Gastroesophageal sphincter (tissue), 4 donors: ENCODE results near the gene SNRPE. TPM values are rescaled to one million over a fixed set of nuclear protein-coding genes. Genes with fewer than 3 reads are reported as not detected.
"Not testable (repeated sequence)": the region's sequence is repeated elsewhere in the genome, so short reads cannot be mapped to it uniquely, and the experiment has no call there.

Experiments
- ATAC-seq: fragments of 150-250 bp; one replicate; pipeline ENCODE4 v1.9.1; 2016; ENCODE audit warnings: mild to moderate bottlenecking, moderate library complexity
- H3K27ac ChIP-seq, 4 donors: fragments of 200-600 bp; sonication (generic) in 3 of 4; 1 replicate in 3 of 4; 2 replicates in 1 of 4; pipeline ENCODE4 v1.5.1; 2016 to 2019
- H3K27me3 ChIP-seq: fragments of 200-600 bp; sonication (generic); one replicate; pipeline ENCODE4 v1.5.1; 2019
- H3K36me3 ChIP-seq, 2 donors: fragments of 200-600 bp; sonication (generic); one replicate each; pipeline ENCODE4 v1.5.1; 2019; ENCODE audit warnings: control low read depth in 1 of 2
- H3K4me1 ChIP-seq, 3 donors: fragments of 200-600 bp; sonication (generic); 1 replicate in 2 of 3; 2 replicates in 1 of 3; pipeline ENCODE4 v1.5.1; 2016 to 2019; ENCODE audit warnings: control low read depth in 2 of 3
- H3K4me3 ChIP-seq, 2 donors: fragments of 200-600 bp; sonication (generic); one replicate each; pipeline ENCODE4 v1.5.1; 2019; ENCODE audit warnings: mild to moderate bottlenecking in 1 of 2, moderate library complexity in 1 of 2
- H3K9me3 ChIP-seq, 3 donors: fragments of 200-600 bp; sonication (generic); one replicate each; pipeline ENCODE4 v1.5.1; 2017 to 2019; ENCODE audit warnings: control low read depth in 2 of 3
- EP300 ChIP-seq: sonication (generic); formaldehyde crosslinking; IDR thresholded peaks from one replicate; pipeline ENCODE4 v1.6.1; 2017; ENCODE audit warnings: antibody characterized with exemption, mild to moderate bottlenecking
- POLR2A ChIP-seq, 2 donors: fragments of 450-650 bp; IDR thresholded peaks; one replicate each; pipeline ENCODE4 v1.6.1; 2017; ENCODE audit warnings: antibody characterized with exemption in 2 of 2, mild to moderate bottlenecking in 2 of 2, moderate library complexity in 1 of 2
- POLR2AphosphoS5 ChIP-seq: sonication (generic); formaldehyde crosslinking; IDR thresholded peaks from one replicate; pipeline ENCODE4 v1.6.1; 2017; ENCODE audit warnings: antibody characterized with exemption
- WGBS, 2 donors: methylation state at CpG; one replicate each; pipeline ENCODE4 v1.1.5; 2018; ENCODE audit warnings: low coverage in 1 of 2; 5-methylcytosine and 5-hydroxymethylcytosine counted together
- total RNA-seq, 4 donors: library from RNA; depleted of rRNA; stranded (reverse); fragments of >200 nt; gene quantifications; one replicate each; pipeline ENCODE4 v1.1.0, GENCODE V29; 2016
- TF ChIP-seq, protein P1 (sequence below), 4 experiments: fragments of 200-600 bp in 2 of 4; fragments of 450-650 bp in 2 of 4; sonication (generic) in 1 of 4; IDR thresholded peaks; one replicate each; pipeline ENCODE4 v1.5.1; 2017 to 2019; ENCODE audit warnings: antibody characterized with exemption in 4 of 4, mild to moderate bottlenecking in 2 of 4, moderate library complexity in 2 of 4

The SNRPE gene
- total RNA-seq, 4 donors from 2014 or later, result 18.9 to 46.7 (median 28.5) TPM

DNA sequence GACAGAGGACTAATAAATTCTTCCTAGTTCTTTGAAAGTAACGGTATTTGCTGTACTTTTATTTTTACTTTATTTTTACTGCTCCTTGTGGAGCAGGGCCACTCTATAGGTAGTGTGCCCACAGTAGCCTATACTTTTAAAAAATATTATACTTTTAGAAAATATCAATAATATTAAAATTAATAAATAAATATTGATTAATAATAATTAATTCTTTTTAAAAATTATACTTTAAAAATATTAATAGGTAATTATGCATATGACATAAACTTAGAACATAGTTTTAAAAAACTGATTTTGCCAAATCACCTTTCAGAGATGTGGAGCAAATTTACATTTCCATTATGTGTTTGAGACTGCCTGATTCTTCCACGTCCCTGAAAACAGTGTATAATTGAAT is 35.2 kb upstream of the SNRPE start:
- no peaks in the 10 kb centered on the region for H3K9me3 ChIP-seq
- H3K27me3 ChIP-seq, result no peaks in the 10 kb centered on the region
- H3K4me1 ChIP-seq, result peaks cover 0 to 12% (median 0%) of the 10 kb centered on the region in 3 donors
- no peak overlapping the region for H3K27ac ChIP-seq
- peaks cover 4 to 71% of the 10 kb centered on the region in 2 donors for H3K36me3 ChIP-seq
- ATAC-seq, result no peak
- no peak for TF ChIP-seq POLR2A (IDR thresholded peaks at IDR 0.05)
- TF ChIP-seq POLR2AphosphoS5, result no peak
- no peak for TF ChIP-seq EP300
- TF ChIP-seq, protein P1, sequence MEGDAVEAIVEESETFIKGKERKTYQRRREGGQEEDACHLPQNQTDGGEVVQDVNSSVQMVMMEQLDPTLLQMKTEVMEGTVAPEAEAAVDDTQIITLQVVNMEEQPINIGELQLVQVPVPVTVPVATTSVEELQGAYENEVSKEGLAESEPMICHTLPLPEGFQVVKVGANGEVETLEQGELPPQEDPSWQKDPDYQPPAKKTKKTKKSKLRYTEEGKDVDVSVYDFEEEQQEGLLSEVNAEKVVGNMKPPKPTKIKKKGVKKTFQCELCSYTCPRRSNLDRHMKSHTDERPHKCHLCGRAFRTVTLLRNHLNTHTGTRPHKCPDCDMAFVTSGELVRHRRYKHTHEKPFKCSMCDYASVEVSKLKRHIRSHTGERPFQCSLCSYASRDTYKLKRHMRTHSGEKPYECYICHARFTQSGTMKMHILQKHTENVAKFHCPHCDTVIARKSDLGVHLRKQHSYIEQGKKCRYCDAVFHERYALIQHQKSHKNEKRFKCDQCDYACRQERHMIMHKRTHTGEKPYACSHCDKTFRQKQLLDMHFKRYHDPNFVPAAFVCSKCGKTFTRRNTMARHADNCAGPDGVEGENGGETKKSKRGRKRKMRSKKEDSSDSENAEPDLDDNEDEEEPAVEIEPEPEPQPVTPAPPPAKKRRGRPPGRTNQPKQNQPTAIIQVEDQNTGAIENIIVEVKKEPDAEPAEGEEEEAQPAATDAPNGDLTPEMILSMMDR (IDR thresholded peaks at IDR 0.05), result no peak
- 86 to 93% methylated on average over 2 of the region's 2 CpGs for WGBS, 2 donors
- H3K4me3 ChIP-seq, result no peak overlapping the region

- ATAC-seq, result no peak
- no peaks in the 10 kb centered on the region for H3K9me3 ChIP-seq
- 70 to 78% methylated on average over 5 of the region's 5 CpGs for WGBS, 2 donors
- H3K27ac ChIP-seq, result no peak overlapping the region
- H3K4me3 ChIP-seq, result no peak overlapping the region
- TF ChIP-seq POLR2A (IDR thresholded peaks at IDR 0.05), result no peak
- TF ChIP-seq, protein P1 (IDR thresholded peaks at IDR 0.05), result no peak
- TF ChIP-seq EP300, result no peak
- TF ChIP-seq POLR2AphosphoS5, result no peak
- H3K27me3 ChIP-seq, result no peaks in the 10 kb centered on the region
- H3K36me3 ChIP-seq, result peaks cover 13 to 71% of the 10 kb centered on the region in 2 donors
- H3K4me1 ChIP-seq, result peaks cover 0 to 5% (median 0%) of the 10 kb centered on the region in 3 donors
Observed at GRCh38 chr1:203828002-203828401, 33.4 kb upstream of the SNRPE start.

DNA sequence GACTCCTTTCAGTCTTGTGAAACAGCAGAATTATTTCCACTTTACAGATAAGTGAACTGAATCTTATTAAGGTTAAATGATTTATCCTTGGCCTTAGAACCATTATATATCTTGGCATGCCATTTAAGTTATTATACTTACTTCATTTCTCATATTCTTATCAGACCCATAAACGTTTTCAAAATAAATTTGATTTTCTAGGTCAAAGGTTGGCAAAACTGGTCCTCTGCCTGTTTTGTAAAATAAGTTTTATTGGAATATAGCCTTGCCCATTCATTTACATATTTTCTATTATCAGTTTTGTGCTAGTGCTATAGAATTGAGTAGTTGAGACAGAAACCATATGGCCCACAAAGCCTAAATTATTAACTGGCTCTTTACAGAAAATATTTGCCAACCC is 32.9 kb upstream of the SNRPE start:
- Histone ChIP-seq H3K4me3 (no peak overlapping the region), H3K9me3 (no peaks in the 10 kb centered on the region), H3K4me1 (peaks cover 0 to under 1% (median 0%) of the 10 kb centered on the region in 3 donors), H3K27me3 (no peaks in the 10 kb centered on the region), H3K27ac (peak overlapping the region in 1 of 4 donors; percentile 11), H3K36me3 (peaks cover 13 to 71% of the 10 kb centered on the region in 2 donors)
- no peak for TF ChIP-seq POLR2AphosphoS5
- TF ChIP-seq, protein P1 (IDR thresholded peaks at IDR 0.05), result no peak
- no peak for TF ChIP-seq POLR2A (IDR thresholded peaks at IDR 0.05)
- TF ChIP-seq EP300, result no peak
- WGBS, 2 donors, result 13 to 30% methylated on average over 1 of the region's 1 CpG
- no peak for ATAC-seq

- 48 to 51% methylated on average over 4 to 5 of the region's 5 CpGs for WGBS, 2 donors
- H3K27ac ChIP-seq, result peak overlapping the region in 3 of 4 donors; percentile 11 to 49 (median 20)
- not testable (repeated sequence) for H3K4me3 ChIP-seq, ATAC-seq, H3K4me1 ChIP-seq, H3K27me3 ChIP-seq, H3K9me3 ChIP-seq
- peaks cover 13 to 78% of the 10 kb centered on the region in 2 donors for H3K36me3 ChIP-seq
Observed at GRCh38 chr1:203829247-203829646, 32.2 kb upstream of the SNRPE start.

DNA sequence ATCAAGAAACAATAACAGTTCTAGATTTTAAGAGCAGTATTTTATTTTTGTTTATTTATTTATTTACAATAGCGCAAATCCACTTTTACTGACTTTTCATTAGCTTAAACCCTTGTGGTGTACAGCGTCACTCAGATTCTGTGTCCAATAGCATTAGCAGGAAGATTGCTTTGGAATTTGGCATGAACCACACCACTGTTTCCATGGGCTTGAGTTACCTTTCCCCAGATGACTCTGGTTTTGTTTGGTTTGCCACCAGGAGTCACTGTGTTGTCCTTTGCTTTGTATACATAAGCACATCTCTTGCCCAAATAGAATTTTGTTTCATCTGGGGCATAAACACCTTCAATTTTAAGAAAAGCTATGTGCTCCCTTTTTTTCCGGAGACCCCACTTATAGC is 25.9 kb upstream of the SNRPE start:
- Histone ChIP-seq H3K27me3 (no peaks in the 10 kb centered on the region), H3K4me3 (no peak overlapping the region), H3K9me3 (no peaks in the 10 kb centered on the region), H3K4me1 (peaks cover 0 to 10% (median 0%) of the 10 kb centered on the region in 3 donors), H3K27ac (no peak overlapping the region), H3K36me3 (peaks cover 18 to 100% of the 10 kb centered on the region in 2 donors)
- WGBS, 2 donors, result 81 to 100% methylated on average over 3 of the region's 3 CpGs
- ATAC-seq, result no peak
- TF ChIP-seq, protein P1 (IDR thresholded peaks at IDR 0.05), result no peak
- no peak for TF ChIP-seq EP300
- no peak for TF ChIP-seq POLR2A (IDR thresholded peaks at IDR 0.05)
- no peak for TF ChIP-seq POLR2AphosphoS5
